Peyer's patch (tissue), 4 donors: Measurements from ENCODE around the gene KRT39.

Experiments
- CTCF ChIP-seq, 6 experiments: fragments of 450-650 bp in 4 of 6; fragments of 200-600 bp in 2 of 6; sonication (generic) in 1 of 6; IDR thresholded peaks; one replicate each; pipeline ENCODE4 v1.5.1; 2017 to 2019; ENCODE audit warnings: antibody characterized with exemption in 6 of 6, mild to moderate bottlenecking in 3 of 6, moderate library complexity in 1 of 6
- POLR2A ChIP-seq, 2 donors: fragments of 450-650 bp; IDR thresholded peaks; one replicate each; pipeline ENCODE4 v1.5.1; 2017; ENCODE audit warnings: antibody characterized with exemption in 2 of 2, mild to moderate bottlenecking in 2 of 2, moderate library complexity in 2 of 2

GRCh38 chr17:40915199-40915661 lies 51.5 kb downstream of the KRT39 start:
- no peak for TF ChIP-seq CTCF (IDR thresholded peaks at IDR 0.05)
- TF ChIP-seq POLR2A (IDR thresholded peaks at IDR 0.05), result no peak
